ENCODE results near the gene PDE4A.
A peak's percentile ranks its signal among the peaks of the same experiment; 100 is the strongest.

Gene PDE4A

GRCh38 chr19:10473192-10473591 lies 52.9 kb downstream of the PDE4A start:
- TF ChIP-seq CTCF (IDR thresholded peaks at IDR 0.05) = no peak

- TF ChIP-seq CTCF (IDR thresholded peaks at IDR 0.05) = no peak
Measured at GRCh38 chr19:10474962-10475451, 54.7 kb downstream of the PDE4A start.

GRCh38 chr19:10478476-10478875 lies 58.1 kb downstream of the PDE4A start:
- TF ChIP-seq CTCF (IDR thresholded peaks at IDR 0.05) = no peak

- TF ChIP-seq CTCF (IDR thresholded peaks at IDR 0.05) = peak; percentile 37
Measured at GRCh38 chr19:10478903-10479384, 58.6 kb downstream of the PDE4A start.

GRCh38 chr19:10486551-10486950 lies 66.2 kb downstream of the PDE4A start:
- no peak for TF ChIP-seq CTCF (IDR thresholded peaks at IDR 0.05)

GRCh38 chr19:10491472-10492047 lies 71.2 kb downstream of the PDE4A start:
- no peak for TF ChIP-seq CTCF (IDR thresholded peaks at IDR 0.05)

- no peak for TF ChIP-seq CTCF (IDR thresholded peaks at IDR 0.05)
Measured at GRCh38 chr19:10497371-10497770, 77.0 kb downstream of the PDE4A start.
